ENCODE results near the gene PRMT2. TPM values are rescaled to one million over a fixed set of nuclear protein-coding genes. Genes with fewer than 3 reads are reported as not detected.
"Not testable (repeated sequence)": the region's sequence is repeated elsewhere in the genome, so short reads cannot be mapped to it uniquely, and the experiment has no call there.

PRMT2 gene
- total and polyA plus RNA-seq, 2 experiments from 2014 or later: 79.7 to 108 TPM

- Histone ChIP-seq H3K4me2 (no peak overlapping the region), H3K9me3 (ENCODE audit: low read depth) (no peaks in the 10 kb centered on the region), H3K27me3 (no peaks in the 10 kb centered on the region), H4K20me1 (ENCODE audit: insufficient read depth, poor library complexity, severe bottlenecking) (no peaks in the 10 kb centered on the region), H3K4me3 (no peak overlapping the region), H3K27ac (no peak overlapping the region), H3K36me3 (replicated peaks; ENCODE audit: insufficient read depth, low read depth) (no peaks in the 10 kb centered on the region), H2AFZ (no peak overlapping the region), H3K9me2 (replicated peaks; ENCODE audit: insufficient read depth) (no peaks in the 10 kb centered on the region), H3K79me2 (no peaks in the 10 kb centered on the region), H3K4me1 (ENCODE audit: insufficient read depth) (no peaks in the 10 kb centered on the region)
- WGBS (ENCODE audit: low lambda C conversion rate, missing lambda C conversion rate): 84% methylated on average over 6 of the region's 6 CpGs
- no peak for DNase-seq (ENCODE audit: low spot score)
- TF ChIP-seq, protein P1, sequence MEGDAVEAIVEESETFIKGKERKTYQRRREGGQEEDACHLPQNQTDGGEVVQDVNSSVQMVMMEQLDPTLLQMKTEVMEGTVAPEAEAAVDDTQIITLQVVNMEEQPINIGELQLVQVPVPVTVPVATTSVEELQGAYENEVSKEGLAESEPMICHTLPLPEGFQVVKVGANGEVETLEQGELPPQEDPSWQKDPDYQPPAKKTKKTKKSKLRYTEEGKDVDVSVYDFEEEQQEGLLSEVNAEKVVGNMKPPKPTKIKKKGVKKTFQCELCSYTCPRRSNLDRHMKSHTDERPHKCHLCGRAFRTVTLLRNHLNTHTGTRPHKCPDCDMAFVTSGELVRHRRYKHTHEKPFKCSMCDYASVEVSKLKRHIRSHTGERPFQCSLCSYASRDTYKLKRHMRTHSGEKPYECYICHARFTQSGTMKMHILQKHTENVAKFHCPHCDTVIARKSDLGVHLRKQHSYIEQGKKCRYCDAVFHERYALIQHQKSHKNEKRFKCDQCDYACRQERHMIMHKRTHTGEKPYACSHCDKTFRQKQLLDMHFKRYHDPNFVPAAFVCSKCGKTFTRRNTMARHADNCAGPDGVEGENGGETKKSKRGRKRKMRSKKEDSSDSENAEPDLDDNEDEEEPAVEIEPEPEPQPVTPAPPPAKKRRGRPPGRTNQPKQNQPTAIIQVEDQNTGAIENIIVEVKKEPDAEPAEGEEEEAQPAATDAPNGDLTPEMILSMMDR (IDR thresholded peaks at IDR 0.05; ENCODE audit: poor library complexity): no peak
- TF ChIP-seq EZH2phosphoT487 (IDR thresholded peaks at IDR 0.05; ENCODE audit: low read depth, severe bottlenecking, unreplicated experiment) (no peak), EZH2 (IDR thresholded peaks at IDR 0.05; ENCODE audit: borderline replicate concordance) (no peak)
Measured at GRCh38 chr21:46626975-46627501, 8.4 kb upstream of the PRMT2 start.

DNA sequence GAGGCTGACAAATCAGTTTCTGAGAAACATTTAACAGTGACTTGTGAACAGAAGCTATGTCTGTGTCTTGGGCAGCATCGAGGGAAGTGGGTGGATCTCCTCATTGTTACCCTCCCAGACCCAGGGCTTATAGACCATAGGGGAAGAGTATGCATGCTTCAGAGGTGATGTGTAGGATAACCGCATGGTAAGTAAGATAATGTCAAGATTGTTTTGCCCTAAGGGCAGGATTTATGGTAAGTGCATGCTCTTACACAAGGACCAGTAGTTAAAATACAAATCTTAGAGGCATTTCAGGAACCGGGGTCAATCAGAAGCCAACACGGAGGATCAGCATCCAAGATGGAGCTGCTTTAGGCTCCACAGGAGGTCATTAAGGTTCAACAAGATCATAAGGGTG lies 7.7 kb upstream of the PRMT2 start:
- H3K79me2 ChIP-seq: no peaks in the 10 kb centered on the region
- TF ChIP-seq EZH2phosphoT487 (IDR thresholded peaks at IDR 0.05; ENCODE audit: low read depth, severe bottlenecking, unreplicated experiment) (no peak), EZH2 (IDR thresholded peaks at IDR 0.05; ENCODE audit: borderline replicate concordance) (no peak)
- TF ChIP-seq, protein P1 (IDR thresholded peaks at IDR 0.05; ENCODE audit: poor library complexity): no peak
- H3K9me3 ChIP-seq (ENCODE audit: low read depth): no peaks in the 10 kb centered on the region
- H3K4me1 ChIP-seq (ENCODE audit: insufficient read depth): no peaks in the 10 kb centered on the region
- no peak overlapping the region for H3K4me2 ChIP-seq
- no peaks in the 10 kb centered on the region for H3K9me2 ChIP-seq (replicated peaks; ENCODE audit: insufficient read depth)
- H3K36me3 ChIP-seq (replicated peaks; ENCODE audit: insufficient read depth, low read depth): no peaks in the 10 kb centered on the region
- no peaks in the 10 kb centered on the region for H4K20me1 ChIP-seq (ENCODE audit: insufficient read depth, poor library complexity, severe bottlenecking)
- no peak overlapping the region for H2AFZ ChIP-seq
- H3K4me3 ChIP-seq: no peak overlapping the region
- 75% methylated on average over 4 of the region's 4 CpGs for WGBS (ENCODE audit: low lambda C conversion rate, missing lambda C conversion rate)
- no peak overlapping the region for H3K27ac ChIP-seq
- no peak for DNase-seq (ENCODE audit: low spot score)
- H3K27me3 ChIP-seq: no peaks in the 10 kb centered on the region

- Histone ChIP-seq H2AFZ (no peak overlapping the region), H3K36me3 (replicated peaks; ENCODE audit: insufficient read depth, low read depth) (no peaks in the 10 kb centered on the region), H3K4me3 (no peak overlapping the region), H3K9me2 (replicated peaks; ENCODE audit: insufficient read depth) (no peaks in the 10 kb centered on the region), H3K4me2 (no peak overlapping the region), H3K4me1 (ENCODE audit: insufficient read depth) (no peaks in the 10 kb centered on the region), H4K20me1 (ENCODE audit: insufficient read depth, poor library complexity, severe bottlenecking) (no peaks in the 10 kb centered on the region), H3K9me3 (ENCODE audit: low read depth) (no peaks in the 10 kb centered on the region), H3K27ac (no peak overlapping the region), H3K27me3 (no peaks in the 10 kb centered on the region), H3K79me2 (no peaks in the 10 kb centered on the region)
- TF ChIP-seq, protein P1 (IDR thresholded peaks at IDR 0.05; ENCODE audit: poor library complexity): no peak
- no peak for TF ChIP-seq EZH2phosphoT487 (IDR thresholded peaks at IDR 0.05; ENCODE audit: low read depth, severe bottlenecking, unreplicated experiment)
- no peak for TF ChIP-seq EZH2 (IDR thresholded peaks at IDR 0.05; ENCODE audit: borderline replicate concordance)
- no peak for DNase-seq (ENCODE audit: low spot score)
- 84% methylated on average over 6 of the region's 6 CpGs for WGBS (ENCODE audit: low lambda C conversion rate, missing lambda C conversion rate)
Measured at GRCh38 chr21:46628868-46629267, 6.6 kb upstream of the PRMT2 start.

GRCh38 chr21:46630915-46631314 lies 4.6 kb upstream of the PRMT2 start:
- not testable (repeated sequence) for H3K4me2 ChIP-seq; H4K20me1 ChIP-seq (ENCODE audit: insufficient read depth, poor library complexity, severe bottlenecking); DNase-seq (ENCODE audit: low spot score); H3K4me3 ChIP-seq; H3K79me2 ChIP-seq; H2AFZ ChIP-seq; H3K9me2 ChIP-seq (replicated peaks; ENCODE audit: insufficient read depth); H3K36me3 ChIP-seq (replicated peaks; ENCODE audit: insufficient read depth, low read depth); H3K27me3 ChIP-seq; H3K4me1 ChIP-seq (ENCODE audit: insufficient read depth); H3K9me3 ChIP-seq (ENCODE audit: low read depth); H3K27ac ChIP-seq
- 88% methylated on average over 2 of the region's 2 CpGs for WGBS (ENCODE audit: low lambda C conversion rate, missing lambda C conversion rate)
